Esophagus squamous epithelium (tissue), 5 donors: ENCODE data around the gene ANAPC10. TPM values are rescaled to one million over a fixed set of nuclear protein-coding genes. Genes with fewer than 3 reads are reported as not detected.
A peak's percentile ranks its signal among the peaks of the same experiment; 100 is the strongest.
"Not testable (repeated sequence)": the region's sequence is repeated elsewhere in the genome, so short reads cannot be mapped to it uniquely, and the experiment has no call there.

Experiments used
- DNase-seq: peaks from one replicate; lab custom pipeline; 2025; lab: John Stamatoyannopoulos, UW
- H3K27ac ChIP-seq, 4 donors: fragments of 200-600 bp; sonication (generic); one replicate each; pipeline ENCODE4 v1.5.1; 2016 to 2019; ENCODE audit warnings: mild to moderate bottlenecking in 1 of 4
- H3K27me3 ChIP-seq, 4 donors: fragments of 200-600 bp; sonication (generic); 1 replicate in 3 of 4; 2 replicates in 1 of 4; pipeline versions ENCODE4 v1.5.1 to v1.6.0; 2017 to 2021; ENCODE audit warnings: antibody characterized with exemption in 1 of 4
- H3K36me3 ChIP-seq, 3 donors: fragments of 200-600 bp; sonication (generic); one replicate each; pipeline ENCODE4 v1.5.1; 2016 to 2019
- H3K4me1 ChIP-seq, 3 donors: fragments of 200-600 bp; sonication (generic); one replicate each; pipeline ENCODE4 v1.5.1; 2017 to 2019
- H3K4me3 ChIP-seq, 4 donors: fragments of 200-600 bp; sonication (generic); 1 replicate in 3 of 4; 2 replicates in 1 of 4; pipeline ENCODE4 v1.5.1; 2016 to 2019; ENCODE audit warnings: mild to moderate bottlenecking in 2 of 4, moderate library complexity in 1 of 4
- H3K9me3 ChIP-seq, 3 donors: fragments of 200-600 bp; sonication (generic); one replicate each; pipeline ENCODE4 v1.5.1; 2016 to 2019
- CTCF ChIP-seq, 6 experiments: fragments of 450-650 bp in 4 of 6; fragments of 200-600 bp in 2 of 6; sonication (generic) in 2 of 6; IDR thresholded peaks; one replicate each; pipeline ENCODE4 v1.5.1; 2016 to 2019; ENCODE audit warnings: antibody characterized with exemption in 6 of 6, mild to moderate bottlenecking in 4 of 6, moderate library complexity in 4 of 6
- POLR2A ChIP-seq, 4 donors: fragments of 450-650 bp; IDR thresholded peaks; one replicate each; pipeline ENCODE4 v1.6.1; 2017; ENCODE audit warnings: antibody characterized with exemption in 4 of 4, mild to moderate bottlenecking in 4 of 4, moderate library complexity in 3 of 4
- WGBS, 2 donors: methylation state at CpG; one replicate each; pipeline ENCODE4 v1.1.5; 2018; 5-methylcytosine and 5-hydroxymethylcytosine counted together
- intact Hi-C: fragments of 100-400 bp; cut with DNase I; formaldehyde crosslinking; loops from one replicate; pipeline ENCODE4 v1.15.0; 2022
- total RNA-seq, 4 donors: library from RNA; depleted of rRNA; stranded (reverse); fragments of >200 nt; gene quantifications; one replicate each; pipeline ENCODE4 v1.1.0, GENCODE V29; 2016
- donor health status: DM: yes; HTN: yes; CAD: no.

Gene ANAPC10
- total RNA-seq = 10 to 100 TPM; 13.1 to 21.2 (median 19.5) TPM

GRCh38 chr4:145097821-145098674, at the start of gene ANAPC10, which contains the start of gene ABCE1:
Gene ANAPC10 (minus strand): TSS chr4:145098196. CDS start chr4:145096099, 2,097 bp downstream.
Gene ABCE1 (plus strand): TSS chr4:145098311. CDS start chr4:145104413, 6,102 bp downstream.
- 0 to 1% methylated on average over 17 to 43 of the region's 67 CpGs for WGBS, 2 donors
- peaks cover 7 to 63% (median 25%) of the 10 kb centered on the region in 3 donors for H3K4me1 ChIP-seq

GRCh38 chr4:145136219-145136618, 38.2 kb upstream of the ANAPC10 start:
- H3K4me1 ChIP-seq, H3K27me3 ChIP-seq, H3K27ac ChIP-seq, H3K4me3 ChIP-seq, DNase-seq, H3K9me3 ChIP-seq, intact Hi-C loops: not testable (repeated sequence)
- 46 to 55% methylated on average over 1 of the region's 1 CpG for WGBS, 2 donors
- H3K36me3 ChIP-seq = peaks cover 0 to 48% (median 25%) of the 10 kb centered on the region in 3 donors

More at GRCh38 chr4:145097821-145098674, at the start of gene ANAPC10, which contains the start of gene ABCE1:
- peak in 3 of 6 experiments; percentile 4 to 43 (median 15) for TF ChIP-seq CTCF (IDR thresholded peaks at IDR 0.05)
- TF ChIP-seq POLR2A (IDR thresholded peaks at IDR 0.05) = peak in 3 of 4 donors; percentile 43 to 58 (median 47)
- peak; percentile 77 for DNase-seq
- H3K4me3 ChIP-seq = peak within 1 kb of the TSS; percentile 61 to 81 (median 74)
- H3K36me3 ChIP-seq = peaks cover 0 to 28% (median 3%) of the 10 kb centered on the region in 3 donors
- peaks cover 0 to 12% (median 0%) of the 10 kb centered on the region in 3 donors for H3K9me3 ChIP-seq
- H3K27ac ChIP-seq = peak within 1 kb of the TSS; percentile 92 to 94 (median 94)
- intact Hi-C loops = no loop called here
- H3K27me3 ChIP-seq = no peaks in the 10 kb centered on the region

GRCh38 chr4:145132511-145133098, 34.6 kb upstream of the ANAPC10 start:
- Histone ChIP-seq H3K4me1 (peaks cover 0 to 9% (median 0%) of the 10 kb centered on the region in 3 donors), H3K9me3 (no peaks in the 10 kb centered on the region), H3K27me3 (no peaks in the 10 kb centered on the region), H3K27ac (no peak overlapping the region), H3K36me3 (peaks cover 0 to 47% (median 0%) of the 10 kb centered on the region in 3 donors), H3K4me3 (no peak overlapping the region)
- TF ChIP-seq CTCF (IDR thresholded peaks at IDR 0.05) = no peak
- no peak for TF ChIP-seq POLR2A (IDR thresholded peaks at IDR 0.05)
- intact Hi-C loops = no loop called here
- WGBS, 2 donors = 44 to 51% methylated on average over 5 of the region's 5 CpGs
- DNase-seq = no peak

GRCh38 chr4:145131848-145132247, 33.9 kb upstream of the ANAPC10 start:
- H3K4me1 ChIP-seq = peaks cover 0 to 9% (median 0%) of the 10 kb centered on the region in 3 donors
- no peaks in the 10 kb centered on the region for H3K9me3 ChIP-seq
- 88 to 90% methylated on average over 12 of the region's 12 CpGs for WGBS, 2 donors
- DNase-seq = no peak
- intact Hi-C loops = no loop called here
- H3K27me3 ChIP-seq = no peaks in the 10 kb centered on the region
- no peak overlapping the region for H3K4me3 ChIP-seq
- no peak overlapping the region for H3K27ac ChIP-seq
- peaks cover 0 to 47% (median 0%) of the 10 kb centered on the region in 3 donors for H3K36me3 ChIP-seq
- TF ChIP-seq CTCF (IDR thresholded peaks at IDR 0.05) (no peak), POLR2A (IDR thresholded peaks at IDR 0.05) (no peak)

GRCh38 chr4:145130788-145131399, 32.9 kb upstream of the ANAPC10 start:
- no peak overlapping the region for H3K27ac ChIP-seq
- peaks cover 0 to 9% (median 0%) of the 10 kb centered on the region in 3 donors for H3K4me1 ChIP-seq
- TF ChIP-seq POLR2A (IDR thresholded peaks at IDR 0.05) (no peak), CTCF (IDR thresholded peaks at IDR 0.05) (no peak)
- intact Hi-C loops = no loop called here
- peaks cover 0 to 53% (median under 1%) of the 10 kb centered on the region in 3 donors for H3K36me3 ChIP-seq
- DNase-seq = no peak
- H3K27me3 ChIP-seq = no peaks in the 10 kb centered on the region
- H3K9me3 ChIP-seq = no peaks in the 10 kb centered on the region
- 53 to 60% methylated on average over 2 of the region's 2 CpGs for WGBS, 2 donors
- no peak overlapping the region for H3K4me3 ChIP-seq
